Effector CD4-positive, alpha-beta T cell (primary cell): ENCODE results near the gene SIRT4.

Experiments
- DNase-seq: peaks from one replicate; pipeline ENCODE4 v3.0.0-alpha.2; 2020

The SIRT4 gene

GRCh38 chr12:120339256-120339655 lies 37.1 kb downstream of the SIRT4 start:
- DNase-seq: no peak

GRCh38 chr12:120342175-120343038 lies 40.3 kb downstream of the SIRT4 start:
- no peak for DNase-seq

- DNase-seq: no peak
Measured at GRCh38 chr12:120343039-120343537, 41.0 kb downstream of the SIRT4 start.

- no peak for DNase-seq
Measured at GRCh38 chr12:120343692-120344091, 41.6 kb downstream of the SIRT4 start.

- no peak for DNase-seq
Measured at GRCh38 chr12:120346031-120346430, 43.9 kb downstream of the SIRT4 start.

GRCh38 chr12:120346681-120347080 lies 44.6 kb downstream of the SIRT4 start:
- DNase-seq: no peak

GRCh38 chr12:120347766-120348165 lies 45.6 kb downstream of the SIRT4 start:
- DNase-seq: no peak

GRCh38 chr12:120350576-120351350 lies 48.6 kb downstream of the SIRT4 start:
- DNase-seq: no peak

GRCh38 chr12:120352117-120352516 lies 50.0 kb downstream of the SIRT4 start:
- no peak for DNase-seq

- no peak for DNase-seq
Measured at GRCh38 chr12:120353136-120353535, 51.0 kb downstream of the SIRT4 start.

GRCh38 chr12:120353556-120354317 lies 51.6 kb downstream of the SIRT4 start:
- no peak for DNase-seq

- peak; percentile 63 for DNase-seq
Measured at GRCh38 chr12:120356567-120357030, 54.5 kb downstream of the SIRT4 start.

- DNase-seq: no peak
Measured at GRCh38 chr12:120357104-120357503, 55.0 kb downstream of the SIRT4 start.

- DNase-seq: no peak
Measured at GRCh38 chr12:120358412-120359100, 56.4 kb downstream of the SIRT4 start.

GRCh38 chr12:120359128-120359527 lies 57.0 kb downstream of the SIRT4 start:
- DNase-seq: no peak

GRCh38 chr12:120361506-120362208 lies 59.5 kb downstream of the SIRT4 start:
- no peak for DNase-seq
